ENCODE measurements around the gene THBS2.

DNA sequence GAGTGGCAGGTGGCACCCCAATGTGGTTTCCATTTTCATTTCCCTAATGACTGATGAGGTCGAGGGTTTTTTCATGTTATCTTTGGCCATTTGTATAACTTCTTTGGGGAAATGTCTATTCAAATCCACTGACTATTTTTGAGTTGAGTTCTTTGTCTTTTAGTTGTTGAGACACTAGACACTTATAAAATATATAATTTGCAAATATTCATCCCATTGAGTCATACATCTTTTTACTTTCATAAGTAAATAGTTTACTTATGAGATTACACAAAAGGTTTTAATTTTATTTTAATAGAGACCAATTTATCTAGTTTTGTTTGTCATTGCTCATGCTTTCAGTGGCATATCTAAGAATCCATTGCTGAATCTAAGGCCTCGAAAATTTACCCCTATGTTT lies 49.5 kb downstream of the THBS2 start:
- TF ChIP-seq POLR2A (IDR thresholded peaks at IDR 0.05; ENCODE audit: low read depth, low read length) = no peak
- TF ChIP-seq POLR2AphosphoS5 (IDR thresholded peaks at IDR 0.05; ENCODE audit: low read depth, low read length) = no peak
- no peak for TF ChIP-seq PAX5 (IDR thresholded peaks at IDR 0.05; ENCODE audit: insufficient read depth, low read length, severe bottlenecking)
- no peak for TF ChIP-seq SPI1 (IDR thresholded peaks at IDR 0.05; ENCODE audit: low read depth, low read length)
